Activated CD4-positive, alpha-beta T cell treated with anti-CD3 and anti-CD28 coated beads for 24 hours (primary cell): Measurements from ENCODE around the gene C1orf52.
A peak's percentile ranks its signal among the peaks of the same experiment; 100 is the strongest.
"Not testable (repeated sequence)": the region's sequence is repeated elsewhere in the genome, so short reads cannot be mapped to it uniquely, and the experiment has no call there.

ENCODE experiments used
- DNase-seq, 2 donors: peaks; one replicate each; pipeline ENCODE4 v3.0.0-alpha.2; 2020; ENCODE audit warnings: low read depth in 2 of 2

C1orf52 gene

GRCh38 chr1:85278853-85279314 is 19.4 kb upstream of the C1orf52 start:
- peak in 1 of 2 donors; percentile 32 for DNase-seq

GRCh38 chr1:85277802-85278201 is 18.3 kb upstream of the C1orf52 start:
- DNase-seq, result no peak

GRCh38 chr1:85276978-85277639 is 17.6 kb upstream of the C1orf52 start:
- DNase-seq, result no peak

DNA sequence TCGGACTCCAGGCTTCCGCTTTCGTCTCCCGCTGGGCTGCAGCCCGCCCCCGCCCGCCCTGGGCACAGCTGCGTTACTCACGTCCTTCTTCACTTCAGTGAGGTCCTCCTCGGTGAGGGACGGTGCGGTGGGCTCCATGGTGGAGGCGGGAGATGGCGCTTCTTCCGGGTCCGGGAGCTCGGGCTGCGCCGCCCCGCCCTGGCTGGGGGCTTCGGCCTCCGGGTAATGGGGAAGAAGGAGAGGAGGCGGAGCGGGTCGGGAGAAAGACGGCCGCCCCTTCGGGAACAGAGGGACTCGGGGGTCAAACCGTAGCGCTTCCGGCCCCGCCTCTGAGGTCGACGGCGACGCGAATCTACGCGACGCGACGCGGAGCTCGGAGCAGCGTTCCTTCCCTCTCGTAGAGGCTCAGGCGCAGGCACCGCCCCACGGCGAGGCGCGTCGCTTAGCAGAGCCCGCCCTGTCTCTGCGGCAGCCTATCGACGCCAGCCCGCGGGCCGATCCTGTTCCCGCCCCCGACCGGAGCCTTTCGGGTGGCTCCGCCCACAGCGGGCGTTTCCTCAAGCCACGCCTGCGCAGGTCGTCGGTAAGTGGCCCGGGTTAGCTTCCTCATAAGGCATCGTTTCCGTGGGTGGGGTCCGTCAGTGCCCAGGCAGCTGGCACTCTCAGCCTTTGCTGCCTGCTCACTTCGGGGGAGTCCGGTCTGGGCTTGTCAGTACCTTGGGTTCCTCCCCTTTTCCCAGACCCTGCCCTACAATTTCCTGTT is 16.9 kb upstream of the C1orf52 start, which contains the start of gene BCL10:
Gene BCL10, minus strand, starts transcription at position 418 of the 763 bp plus-strand sequence. Its CDS starts 280 bp downstream, at position 138.
- peak; percentile 92 to 94 for DNase-seq

DNA sequence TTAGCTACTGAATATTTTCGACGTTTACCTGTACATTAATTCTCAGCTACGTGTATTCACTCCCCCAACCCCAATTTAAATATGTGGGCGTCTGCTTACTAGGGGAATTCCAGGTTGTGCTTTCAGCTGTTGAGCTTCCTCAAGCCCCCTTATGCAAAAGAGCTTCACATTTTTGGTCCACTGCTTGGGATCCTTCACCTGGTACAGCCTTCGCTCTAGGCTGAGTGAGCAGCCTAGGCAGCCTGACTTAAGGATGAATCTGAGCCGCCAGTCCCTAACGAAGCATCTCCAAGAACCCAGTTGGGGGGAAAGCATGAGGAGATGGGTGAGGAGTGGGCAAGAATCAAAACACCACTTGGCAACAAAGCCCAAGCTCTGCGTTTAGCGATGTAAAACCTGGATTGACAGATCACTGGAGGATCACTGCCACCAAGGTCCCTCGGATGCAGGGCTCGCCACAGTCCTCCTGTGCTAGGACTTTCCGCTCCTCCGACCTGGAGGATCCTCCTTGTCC is 16.3 kb upstream of the C1orf52 start:
- no peak for DNase-seq

GRCh38 chr1:85274969-85275453 is 15.5 kb upstream of the C1orf52 start:
- no peak for DNase-seq

GRCh38 chr1:85273397-85273796 is 13.9 kb upstream of the C1orf52 start:
- DNase-seq, result no peak

DNA sequence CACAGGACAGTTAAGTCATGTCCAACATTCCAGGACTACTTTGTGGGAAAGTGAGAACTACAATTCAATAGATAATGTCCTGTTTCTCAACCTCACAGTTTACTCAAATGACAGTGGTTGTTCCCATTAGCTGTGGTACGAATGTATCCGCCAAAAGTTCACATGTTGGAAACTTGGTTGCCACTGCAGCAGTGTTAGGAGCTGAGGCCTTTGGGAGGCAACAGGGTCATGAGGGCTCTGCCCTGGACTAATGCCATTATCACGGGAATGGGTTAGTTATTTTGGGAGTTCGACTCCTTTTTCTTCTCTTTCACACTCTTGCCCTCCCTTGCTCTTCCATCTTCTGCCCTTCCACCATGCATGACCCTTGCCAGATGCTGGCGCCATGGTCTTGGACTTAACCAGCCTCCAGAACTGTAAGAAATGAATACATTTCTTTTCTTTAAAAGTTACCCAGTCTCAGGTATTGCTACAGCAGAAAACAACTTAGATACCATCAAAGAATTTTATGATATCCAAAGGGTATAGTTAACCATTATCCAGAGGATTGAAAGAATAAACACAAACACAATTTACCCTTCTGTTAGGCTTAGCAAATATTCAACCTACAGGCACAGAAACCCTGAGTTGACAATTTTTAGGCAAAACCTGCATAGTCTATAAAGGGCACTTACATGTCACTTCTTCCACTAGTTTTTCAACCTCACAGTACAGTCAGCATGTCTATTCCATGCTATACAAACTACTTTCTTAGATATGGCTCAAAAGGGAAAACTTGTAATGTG is 9.5 kb upstream of the C1orf52 start:
- DNase-seq, result no peak

- no peak for DNase-seq
Measured at GRCh38 chr1:85267313-85267712, 7.9 kb upstream of the C1orf52 start.

GRCh38 chr1:85264150-85264549 is 4.7 kb upstream of the C1orf52 start:
- no peak for DNase-seq

DNA sequence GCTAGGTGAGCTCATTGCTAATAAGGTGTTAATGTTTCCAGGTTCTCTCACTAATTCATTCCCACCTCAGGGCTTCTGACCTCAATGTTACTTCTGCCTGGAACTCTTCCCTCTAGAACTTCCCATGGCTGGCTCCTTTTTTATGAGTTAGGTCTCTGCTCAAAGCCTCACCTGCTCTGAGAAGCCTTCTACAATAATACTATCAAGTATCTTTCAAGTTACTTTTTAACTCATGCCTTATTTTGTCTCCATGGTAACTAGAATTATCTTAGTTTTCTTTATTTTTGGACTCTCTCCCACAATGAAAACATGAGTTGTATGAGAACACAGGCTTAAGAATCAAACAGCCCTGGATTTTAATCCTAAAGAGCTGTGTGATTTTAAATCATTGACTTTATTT is 3.5 kb upstream of the C1orf52 start:
- DNase-seq, result no peak

DNA sequence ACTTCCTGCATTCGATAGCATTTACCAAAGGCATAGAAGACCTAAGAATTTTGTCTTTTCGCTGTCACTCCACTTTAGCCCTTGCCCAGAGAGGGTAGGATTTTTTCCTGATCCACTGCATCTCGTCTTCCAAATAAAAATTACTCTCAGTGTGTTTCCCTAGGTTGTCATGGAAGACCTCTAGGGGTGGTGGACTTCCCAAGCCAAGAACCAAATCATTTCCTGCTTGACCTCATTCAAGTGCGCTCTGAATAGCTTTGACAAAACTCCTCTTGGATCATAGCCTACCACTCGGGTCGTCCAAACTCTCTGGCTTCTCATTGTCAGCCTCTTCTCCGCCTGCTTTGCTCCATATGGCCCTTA is 431 bp upstream of the C1orf52 start:
- no peak for DNase-seq

DNA sequence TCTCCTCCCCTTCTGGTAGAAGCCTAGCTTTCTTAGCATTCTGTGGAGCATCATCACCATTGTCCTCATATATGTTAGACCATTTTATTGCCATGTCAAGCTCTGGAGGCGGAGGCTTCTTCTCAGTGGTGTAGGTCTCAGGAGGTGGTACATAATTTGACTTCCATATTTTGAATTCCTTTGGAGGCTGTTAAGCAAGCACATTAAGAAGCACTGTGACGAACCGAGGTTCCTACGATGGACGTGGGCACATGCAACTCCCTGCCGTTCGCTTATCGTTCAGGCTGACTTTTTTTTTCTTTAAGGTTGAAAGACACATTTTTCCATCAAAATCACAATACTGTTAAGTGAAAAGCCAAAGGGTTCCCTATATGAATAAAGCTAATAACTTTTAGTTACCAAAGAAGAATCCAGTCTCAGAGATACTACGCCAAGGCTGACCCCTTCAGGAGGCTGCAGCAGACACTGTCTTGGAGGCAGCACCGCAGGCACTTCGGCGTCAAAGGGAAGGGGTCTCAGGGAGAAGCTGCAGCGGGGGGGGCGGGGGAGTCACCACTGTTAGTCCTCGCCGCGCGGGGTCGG is 835 bp downstream of the C1orf52 start:
- DNase-seq, result no peak

DNA sequence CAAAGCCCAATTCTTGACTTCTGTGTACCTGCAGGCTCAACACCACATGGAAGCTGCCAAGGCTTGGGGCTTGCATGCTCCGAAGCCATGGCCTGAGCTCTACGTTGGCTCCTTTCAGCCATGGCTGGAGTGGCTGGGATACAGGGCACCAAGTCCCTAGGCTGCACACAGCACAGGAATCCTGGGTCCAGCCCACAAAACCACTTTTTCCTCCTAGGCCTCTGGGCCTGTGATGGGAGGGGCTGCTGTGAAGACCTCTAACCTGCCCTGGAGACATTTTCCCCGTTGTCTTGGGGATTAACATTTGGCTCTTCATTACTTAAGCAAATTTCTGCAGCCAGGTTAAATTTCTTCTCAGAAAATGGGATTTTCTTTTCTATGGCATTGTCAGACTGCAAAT is 10.4 kb downstream of the C1orf52 start:
- not testable (repeated sequence) for DNase-seq

GRCh38 chr1:85245891-85246290 is 13.6 kb downstream of the C1orf52 start:
- DNase-seq, result no peak

DNA sequence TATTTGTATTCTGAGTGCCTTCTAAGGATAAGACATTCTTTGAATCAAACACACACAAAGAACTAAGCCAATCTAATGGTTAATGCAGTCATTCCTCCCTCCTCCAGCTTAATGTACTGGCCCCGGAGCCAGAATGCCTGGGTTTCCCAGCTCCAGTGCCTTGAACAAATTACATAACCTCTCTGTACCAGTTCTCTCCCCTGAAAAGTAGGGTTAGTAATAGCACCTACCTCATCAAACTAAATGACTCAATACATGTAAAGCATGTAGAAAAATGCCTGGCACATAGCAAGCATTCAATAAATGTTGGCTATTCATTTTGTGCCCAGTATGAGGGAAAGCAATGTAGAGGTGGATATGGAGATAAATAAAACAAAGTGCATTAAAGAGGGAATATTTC is 14.0 kb downstream of the C1orf52 start:
- DNase-seq, result no peak

- no peak for DNase-seq
Measured at GRCh38 chr1:85244271-85245061, 15.0 kb downstream of the C1orf52 start.

DNA sequence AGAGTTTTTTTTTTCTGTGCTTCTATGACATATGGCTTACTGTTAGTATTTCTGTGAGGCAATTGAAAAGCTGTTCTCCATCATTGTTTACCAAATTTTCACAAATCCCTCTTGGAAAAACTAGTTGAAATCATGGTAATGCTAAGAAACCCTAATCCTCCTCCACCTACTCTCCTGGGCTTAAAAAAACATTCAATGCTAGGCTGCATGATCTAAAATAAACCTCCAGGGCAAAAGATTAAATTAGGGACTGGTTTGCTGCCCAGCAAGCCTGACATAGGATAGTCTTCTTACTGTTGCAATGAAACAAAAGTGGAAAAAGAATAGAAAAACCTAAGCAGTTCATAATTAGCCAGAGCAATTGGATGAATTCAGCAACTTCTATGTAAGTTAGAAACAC is 16.1 kb downstream of the C1orf52 start:
- no peak for DNase-seq

DNA sequence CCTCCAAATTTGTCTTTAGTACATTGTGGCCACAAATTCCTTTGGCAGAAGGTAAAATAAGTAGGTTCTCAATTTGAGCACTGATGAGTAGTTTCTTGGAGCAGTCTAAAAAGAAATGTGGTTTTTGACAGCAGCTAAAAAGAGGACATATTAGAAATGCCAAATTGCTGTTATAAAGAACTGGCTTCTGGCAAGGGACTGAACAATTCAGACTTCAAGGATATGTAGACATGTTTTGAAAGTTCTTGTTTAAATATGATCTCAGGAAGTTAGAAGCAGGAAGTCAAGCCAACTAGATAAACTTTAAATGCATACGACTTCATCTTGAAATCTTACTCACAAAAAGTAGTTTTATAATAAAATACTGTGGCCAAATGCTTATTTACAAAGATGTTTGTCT is 18.8 kb downstream of the C1orf52 start:
- DNase-seq, result no peak

DNA sequence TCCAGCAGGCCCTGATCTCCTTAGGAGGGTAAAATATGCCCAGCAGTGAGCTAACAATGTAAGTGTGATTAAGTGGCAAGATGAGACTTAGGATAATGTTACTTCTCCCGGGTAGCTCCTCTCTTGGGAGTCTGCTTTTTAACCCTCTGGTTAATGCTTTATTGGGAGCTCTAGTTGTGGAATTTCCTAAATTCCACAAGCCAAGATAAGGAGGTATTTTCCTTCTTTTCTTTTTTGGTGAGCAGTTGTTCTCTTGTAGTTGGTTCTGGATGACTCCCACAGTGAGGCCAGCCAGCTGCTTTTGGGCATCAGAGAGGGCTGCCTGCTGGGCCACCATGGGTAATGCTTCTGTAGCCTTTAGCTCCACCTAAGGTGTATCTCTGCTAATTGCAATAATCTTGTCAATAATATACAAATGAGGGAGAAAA is 19.3 kb downstream of the C1orf52 start:
- no peak for DNase-seq

- DNase-seq, result no peak
Measured at GRCh38 chr1:85237613-85238012, 21.8 kb downstream of the C1orf52 start.
